ENCODE data around the gene IL27RA. TPM values are rescaled to one million over a fixed set of nuclear protein-coding genes. Genes with fewer than 3 reads are reported as not detected.
A peak's percentile ranks its signal among the peaks of the same experiment; 100 is the strongest.

Gene IL27RA
- total and polyA plus RNA-seq, 4 donors, result 1.0 to 2.8 (median 1.6) TPM

DNA sequence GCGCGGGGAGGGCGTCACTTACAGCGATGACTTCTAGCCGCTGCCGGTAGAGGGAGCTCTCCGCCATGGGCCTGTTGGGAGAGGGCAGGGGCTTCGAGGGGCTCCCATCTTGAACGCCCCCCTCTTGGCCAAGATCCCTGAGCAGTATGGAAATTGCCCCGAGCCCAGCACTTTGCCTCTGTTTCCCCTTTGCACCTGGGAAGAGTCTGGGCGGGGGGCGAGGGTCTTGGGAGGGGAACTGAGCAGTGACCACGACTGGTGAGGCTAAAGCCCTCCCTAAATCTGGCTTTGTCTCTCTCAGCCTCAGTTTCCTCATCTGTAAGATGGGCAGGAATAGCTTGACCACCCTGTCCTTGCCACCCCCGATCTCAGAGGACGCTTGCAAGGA lies 27.5 kb downstream of the IL27RA start:
- WGBS, result 51% methylated on average over 15 of the region's 15 CpGs
- Histone ChIP-seq H3K9ac (ENCODE audit: low read depth in 1 of 2, low read length in 2 of 2) (no peak overlapping the region), H3K9me3 (ENCODE audit: control insufficient read depth in 4 of 4, low read length in 3 of 4) (no peaks in the 10 kb centered on the region), H3K36me3 (ENCODE audit: control insufficient read depth in 4 of 4, insufficient read depth in 3 of 4, low read depth in 1 of 4, low read length in 3 of 4) (peaks cover 7 to 18% (median 11%) of the 10 kb centered on the region in 4 donors), H3K27me3 (ENCODE audit: control insufficient read depth in 4 of 4, insufficient read depth in 4 of 4, low read length in 3 of 4) (peaks cover 0 to 3% (median 0%) of the 10 kb centered on the region in 4 donors), H3K4me3 (ENCODE audit: low read depth in 1 of 3, low read length in 3 of 3) (no peak overlapping the region), H3K4me1 (ENCODE audit: control insufficient read depth in 4 of 4, insufficient read depth in 4 of 4, low read length in 3 of 4) (peaks cover 1 to 41% (median 24%) of the 10 kb centered on the region in 4 donors), H3K27ac (ENCODE audit: low read depth in 1 of 2, low read length in 2 of 2) (no peak overlapping the region)
- no peak for DNase-seq (ENCODE audit: low spot score)
- TF ChIP-seq YY1 (IDR thresholded peaks at IDR 0.05) (no peak), EGR1 (IDR thresholded peaks at IDR 0.05; ENCODE audit: low read depth in 2 of 2) (no peak), ATF3 (IDR thresholded peaks at IDR 0.05) (no peak), RAD21 (IDR thresholded peaks at IDR 0.05) (peak in 1 of 2 donors; percentile 27), FOXA1 (IDR thresholded peaks at IDR 0.05) (no peak), JUND (IDR thresholded peaks at IDR 0.05) (no peak), HNF4G (IDR thresholded peaks at IDR 0.05) (no peak)
- TF ChIP-seq, protein P1, sequence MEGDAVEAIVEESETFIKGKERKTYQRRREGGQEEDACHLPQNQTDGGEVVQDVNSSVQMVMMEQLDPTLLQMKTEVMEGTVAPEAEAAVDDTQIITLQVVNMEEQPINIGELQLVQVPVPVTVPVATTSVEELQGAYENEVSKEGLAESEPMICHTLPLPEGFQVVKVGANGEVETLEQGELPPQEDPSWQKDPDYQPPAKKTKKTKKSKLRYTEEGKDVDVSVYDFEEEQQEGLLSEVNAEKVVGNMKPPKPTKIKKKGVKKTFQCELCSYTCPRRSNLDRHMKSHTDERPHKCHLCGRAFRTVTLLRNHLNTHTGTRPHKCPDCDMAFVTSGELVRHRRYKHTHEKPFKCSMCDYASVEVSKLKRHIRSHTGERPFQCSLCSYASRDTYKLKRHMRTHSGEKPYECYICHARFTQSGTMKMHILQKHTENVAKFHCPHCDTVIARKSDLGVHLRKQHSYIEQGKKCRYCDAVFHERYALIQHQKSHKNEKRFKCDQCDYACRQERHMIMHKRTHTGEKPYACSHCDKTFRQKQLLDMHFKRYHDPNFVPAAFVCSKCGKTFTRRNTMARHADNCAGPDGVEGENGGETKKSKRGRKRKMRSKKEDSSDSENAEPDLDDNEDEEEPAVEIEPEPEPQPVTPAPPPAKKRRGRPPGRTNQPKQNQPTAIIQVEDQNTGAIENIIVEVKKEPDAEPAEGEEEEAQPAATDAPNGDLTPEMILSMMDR (IDR thresholded peaks at IDR 0.05; ENCODE audit: low read depth, low read length, missing input control), result peak; percentile 35
- TF ChIP-seq, protein P2, sequence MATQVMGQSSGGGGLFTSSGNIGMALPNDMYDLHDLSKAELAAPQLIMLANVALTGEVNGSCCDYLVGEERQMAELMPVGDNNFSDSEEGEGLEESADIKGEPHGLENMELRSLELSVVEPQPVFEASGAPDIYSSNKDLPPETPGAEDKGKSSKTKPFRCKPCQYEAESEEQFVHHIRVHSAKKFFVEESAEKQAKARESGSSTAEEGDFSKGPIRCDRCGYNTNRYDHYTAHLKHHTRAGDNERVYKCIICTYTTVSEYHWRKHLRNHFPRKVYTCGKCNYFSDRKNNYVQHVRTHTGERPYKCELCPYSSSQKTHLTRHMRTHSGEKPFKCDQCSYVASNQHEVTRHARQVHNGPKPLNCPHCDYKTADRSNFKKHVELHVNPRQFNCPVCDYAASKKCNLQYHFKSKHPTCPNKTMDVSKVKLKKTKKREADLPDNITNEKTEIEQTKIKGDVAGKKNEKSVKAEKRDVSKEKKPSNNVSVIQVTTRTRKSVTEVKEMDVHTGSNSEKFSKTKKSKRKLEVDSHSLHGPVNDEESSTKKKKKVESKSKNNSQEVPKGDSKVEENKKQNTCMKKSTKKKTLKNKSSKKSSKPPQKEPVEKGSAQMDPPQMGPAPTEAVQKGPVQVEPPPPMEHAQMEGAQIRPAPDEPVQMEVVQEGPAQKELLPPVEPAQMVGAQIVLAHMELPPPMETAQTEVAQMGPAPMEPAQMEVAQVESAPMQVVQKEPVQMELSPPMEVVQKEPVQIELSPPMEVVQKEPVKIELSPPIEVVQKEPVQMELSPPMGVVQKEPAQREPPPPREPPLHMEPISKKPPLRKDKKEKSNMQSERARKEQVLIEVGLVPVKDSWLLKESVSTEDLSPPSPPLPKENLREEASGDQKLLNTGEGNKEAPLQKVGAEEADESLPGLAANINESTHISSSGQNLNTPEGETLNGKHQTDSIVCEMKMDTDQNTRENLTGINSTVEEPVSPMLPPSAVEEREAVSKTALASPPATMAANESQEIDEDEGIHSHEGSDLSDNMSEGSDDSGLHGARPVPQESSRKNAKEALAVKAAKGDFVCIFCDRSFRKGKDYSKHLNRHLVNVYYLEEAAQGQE (IDR thresholded peaks at IDR 0.05), result no peak
- TF ChIP-seq, protein P3, sequence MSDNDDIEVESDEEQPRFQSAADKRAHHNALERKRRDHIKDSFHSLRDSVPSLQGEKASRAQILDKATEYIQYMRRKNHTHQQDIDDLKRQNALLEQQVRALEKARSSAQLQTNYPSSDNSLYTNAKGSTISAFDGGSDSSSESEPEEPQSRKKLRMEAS (IDR thresholded peaks at IDR 0.05), result no peak

DNA sequence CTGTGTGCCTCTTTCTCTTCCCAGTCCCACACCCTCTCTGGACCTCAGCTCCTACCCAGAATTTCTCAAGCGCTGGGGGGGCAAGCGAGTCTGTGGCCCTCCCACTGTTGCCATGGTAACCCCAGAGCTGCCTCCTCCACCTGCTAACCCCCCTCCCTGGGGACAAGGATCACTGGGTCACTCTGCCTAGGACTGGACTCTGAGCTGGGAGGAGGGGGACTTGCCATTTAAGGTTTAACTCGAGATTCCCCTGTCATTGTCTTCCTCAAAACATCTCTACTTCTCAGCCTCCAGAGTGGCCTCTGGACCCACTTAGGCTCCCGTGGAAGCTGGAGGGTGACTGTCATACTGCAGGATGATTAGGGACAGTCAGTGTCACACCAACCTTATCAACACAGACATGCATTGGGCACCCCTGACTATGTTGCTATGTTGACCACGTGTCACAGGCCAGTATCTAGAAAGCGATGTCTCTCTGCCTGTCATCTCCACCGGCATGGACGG lies 28.1 kb downstream of the IL27RA start:
- Histone ChIP-seq H3K9ac (ENCODE audit: low read depth in 1 of 2, low read length in 2 of 2) (no peak overlapping the region), H3K27me3 (ENCODE audit: control insufficient read depth in 4 of 4, insufficient read depth in 4 of 4, low read length in 3 of 4) (peaks cover 0 to 3% (median 0%) of the 10 kb centered on the region in 4 donors), H3K9me3 (ENCODE audit: control insufficient read depth in 4 of 4, low read length in 3 of 4) (no peaks in the 10 kb centered on the region), H3K36me3 (ENCODE audit: control insufficient read depth in 4 of 4, insufficient read depth in 3 of 4, low read depth in 1 of 4, low read length in 3 of 4) (peaks cover 7 to 18% (median 11%) of the 10 kb centered on the region in 4 donors), H3K4me3 (ENCODE audit: low read depth in 1 of 3, low read length in 3 of 3) (peak overlapping the region in 1 of 3 donors; percentile 7), H3K27ac (ENCODE audit: low read depth in 1 of 2, low read length in 2 of 2) (peak overlapping the region in 1 of 2 donors; percentile 6), H3K4me1 (ENCODE audit: control insufficient read depth in 4 of 4, insufficient read depth in 4 of 4, low read length in 3 of 4) (peaks cover 1 to 41% (median 24%) of the 10 kb centered on the region in 4 donors)
- peak; percentile 55 for DNase-seq (ENCODE audit: low spot score)
- 21% methylated on average over 8 of the region's 8 CpGs for WGBS
- TF ChIP-seq SP1 (IDR thresholded peaks at IDR 0.05), result peak; percentile 94
- TF ChIP-seq TAF1 (conservative IDR thresholded peaks at IDR 0.05), result no peak
- no peak for TF ChIP-seq GABPA (IDR thresholded peaks at IDR 0.05 in 1 of 2, conservative IDR thresholded peaks at IDR 0.05 in 1 of 2)
- TF ChIP-seq RAD21 (IDR thresholded peaks at IDR 0.05), result peak in 1 of 2 donors; percentile 32
- TF ChIP-seq NR2F2 (IDR thresholded peaks at IDR 0.05), result peak; percentile 30
- TF ChIP-seq, protein P1 (IDR thresholded peaks at IDR 0.05; ENCODE audit: low read depth, low read length, missing input control), result no peak
- no peak for TF ChIP-seq JUND (IDR thresholded peaks at IDR 0.05)
- no peak for TF ChIP-seq FOXA2 (IDR thresholded peaks at IDR 0.05)
- TF ChIP-seq, protein P2 (IDR thresholded peaks at IDR 0.05), result no peak
- TF ChIP-seq ATF3 (IDR thresholded peaks at IDR 0.05), result no peak
- TF ChIP-seq HNF4A (conservative IDR thresholded peaks at IDR 0.05), result peak; percentile 96 to 98
- peak; percentile 11 for TF ChIP-seq YY1 (IDR thresholded peaks at IDR 0.05)
- no peak for TF ChIP-seq EGR1 (IDR thresholded peaks at IDR 0.05; ENCODE audit: low read depth in 2 of 2)
- TF ChIP-seq RXRA (IDR thresholded peaks at IDR 0.05), result peak; percentile 85 to 88

Measured in liver (tissue), 9 donors.